Measurements from ENCODE around the gene PDLIM7.

Gene PDLIM7

GRCh38 chr5:177459819-177460628 lies 37.4 kb downstream of the PDLIM7 start:
- Histone ChIP-seq H3K9me3 (ENCODE audit: severe bottlenecking) (no peaks in the 10 kb centered on the region), H3K27me3 (ENCODE audit: insufficient read depth, low read depth, severe bottlenecking) (no peaks in the 10 kb centered on the region), H3K4me3 (ENCODE audit: low read depth, low read length) (no peak overlapping the region), H3K36me3 (peaks cover 37% of the 10 kb centered on the region), H3K27ac (no peak overlapping the region)
- DNase-seq: no peak
- TF ChIP-seq CTCF (IDR thresholded peaks at IDR 0.05; ENCODE audit: low read depth, low read length): no peak

GRCh38 chr5:177459357-177459756 lies 38.0 kb downstream of the PDLIM7 start:
- no peaks in the 10 kb centered on the region for H3K27me3 ChIP-seq (ENCODE audit: insufficient read depth, low read depth, severe bottlenecking)
- no peaks in the 10 kb centered on the region for H3K9me3 ChIP-seq (ENCODE audit: severe bottlenecking)
- no peak overlapping the region for H3K27ac ChIP-seq
- no peak overlapping the region for H3K4me3 ChIP-seq (ENCODE audit: low read depth, low read length)
- no peak for TF ChIP-seq CTCF (IDR thresholded peaks at IDR 0.05; ENCODE audit: low read depth, low read length)
- DNase-seq: no peak
- peaks cover 32% of the 10 kb centered on the region for H3K36me3 ChIP-seq

GRCh38 chr5:177458912-177459350 lies 38.5 kb downstream of the PDLIM7 start:
- Histone ChIP-seq H3K9me3 (ENCODE audit: severe bottlenecking) (no peaks in the 10 kb centered on the region), H3K4me3 (ENCODE audit: low read depth, low read length) (no peak overlapping the region), H3K36me3 (peaks cover 29% of the 10 kb centered on the region), H3K27me3 (ENCODE audit: insufficient read depth, low read depth, severe bottlenecking) (no peaks in the 10 kb centered on the region), H3K27ac (no peak overlapping the region)
- no peak for DNase-seq
- TF ChIP-seq CTCF (IDR thresholded peaks at IDR 0.05; ENCODE audit: low read depth, low read length): no peak

- TF ChIP-seq CTCF (IDR thresholded peaks at IDR 0.05; ENCODE audit: low read depth, low read length): no peak
- Histone ChIP-seq H3K9me3 (ENCODE audit: severe bottlenecking) (no peaks in the 10 kb centered on the region), H3K27ac (no peak overlapping the region), H3K36me3 (peaks cover 21% of the 10 kb centered on the region), H3K4me3 (ENCODE audit: low read depth, low read length) (no peak overlapping the region), H3K27me3 (ENCODE audit: insufficient read depth, low read depth, severe bottlenecking) (no peaks in the 10 kb centered on the region)
- no peak for DNase-seq
Measured at GRCh38 chr5:177457852-177458681, 39.3 kb downstream of the PDLIM7 start.

GRCh38 chr5:177456976-177457851 lies 40.2 kb downstream of the PDLIM7 start:
- Histone ChIP-seq H3K36me3 (peaks cover 20% of the 10 kb centered on the region), H3K4me3 (ENCODE audit: low read depth, low read length) (no peak overlapping the region), H3K27me3 (ENCODE audit: insufficient read depth, low read depth, severe bottlenecking) (no peaks in the 10 kb centered on the region), H3K9me3 (ENCODE audit: severe bottlenecking) (no peaks in the 10 kb centered on the region), H3K27ac (no peak overlapping the region)
- peak; percentile 84 for DNase-seq
- TF ChIP-seq CTCF (IDR thresholded peaks at IDR 0.05; ENCODE audit: low read depth, low read length): peak; percentile 41; the same call in 1 of the 2 replicates
